ENCODE data around the gene EEA1. TPM values are rescaled to one million over a fixed set of nuclear protein-coding genes. Genes with fewer than 3 reads are reported as not detected.

EEA1 gene
- total RNA-seq, 1 donor from 2014 or later = 41.8 TPM

- Mint-ChIP-seq H3K9me3 (ENCODE audit: low read depth) (no peaks in the 10 kb centered on the region), H3K4me3 (ENCODE audit: unreplicated experiment) (no peak overlapping the region), H3K4me1 (ENCODE audit: low read depth) (peaks cover 24% of the 10 kb centered on the region), H3K27ac (ENCODE audit: unreplicated experiment) (peak overlapping the region; percentile 96), H3K36me3 (ENCODE audit: low read depth) (peaks cover 4% of the 10 kb centered on the region), H3K27me3 (ENCODE audit: low read depth) (no peaks in the 10 kb centered on the region)
- DNase-seq (ENCODE audit: low spot score) = no peak
- no peak for TF ChIP-seq CTCF (IDR thresholded peaks at IDR 0.05)
These were observed 30.3 kb downstream of the EEA1 start for GRCh38 chr12:92898755-92899154.

GRCh38 chr12:92897844-92898243 is 31.3 kb downstream of the EEA1 start:
- DNase-seq (ENCODE audit: low spot score) = no peak
- Mint-ChIP-seq H3K9me3 (ENCODE audit: low read depth) (no peaks in the 10 kb centered on the region), H3K4me3 (ENCODE audit: unreplicated experiment) (no peak overlapping the region), H3K27ac (ENCODE audit: unreplicated experiment) (peak overlapping the region; percentile 36), H3K27me3 (ENCODE audit: low read depth) (no peaks in the 10 kb centered on the region), H3K36me3 (ENCODE audit: low read depth) (peaks cover 4% of the 10 kb centered on the region), H3K4me1 (ENCODE audit: low read depth) (peaks cover 27% of the 10 kb centered on the region)
- no peak for TF ChIP-seq CTCF (IDR thresholded peaks at IDR 0.05)

- Mint-ChIP-seq H3K27me3 (ENCODE audit: low read depth) (no peaks in the 10 kb centered on the region), H3K36me3 (ENCODE audit: low read depth) (peaks cover 17% of the 10 kb centered on the region), H3K27ac (ENCODE audit: unreplicated experiment) (no peak overlapping the region), H3K9me3 (ENCODE audit: low read depth) (no peaks in the 10 kb centered on the region), H3K4me1 (ENCODE audit: low read depth) (peaks cover 15% of the 10 kb centered on the region), H3K4me3 (ENCODE audit: unreplicated experiment) (no peak overlapping the region)
- TF ChIP-seq CTCF (IDR thresholded peaks at IDR 0.05) = no peak
- no peak for DNase-seq (ENCODE audit: low spot score)
These were observed 38.4 kb downstream of the EEA1 start for GRCh38 chr12:92890601-92891106.

- H3K36me3 Mint-ChIP-seq (ENCODE audit: low read depth) = peaks cover 35% of the 10 kb centered on the region
- no peaks in the 10 kb centered on the region for H3K27me3 Mint-ChIP-seq (ENCODE audit: low read depth)
- no peaks in the 10 kb centered on the region for H3K9me3 Mint-ChIP-seq (ENCODE audit: low read depth)
- no peak for TF ChIP-seq CTCF (IDR thresholded peaks at IDR 0.05)
- no peak for DNase-seq (ENCODE audit: low spot score)
- H3K27ac Mint-ChIP-seq (ENCODE audit: unreplicated experiment) = no peak overlapping the region
- no peak overlapping the region for H3K4me3 Mint-ChIP-seq (ENCODE audit: unreplicated experiment)
- peaks cover 4% of the 10 kb centered on the region for H3K4me1 Mint-ChIP-seq (ENCODE audit: low read depth)
These were observed 43.0 kb downstream of the EEA1 start for GRCh38 chr12:92886131-92886530.

- Mint-ChIP-seq H3K27ac (ENCODE audit: unreplicated experiment) (no peak overlapping the region), H3K9me3 (ENCODE audit: low read depth) (peaks cover 3% of the 10 kb centered on the region), H3K36me3 (ENCODE audit: low read depth) (peaks cover 33% of the 10 kb centered on the region), H3K27me3 (ENCODE audit: low read depth) (no peaks in the 10 kb centered on the region), H3K4me1 (ENCODE audit: low read depth) (peaks cover 11% of the 10 kb centered on the region), H3K4me3 (ENCODE audit: unreplicated experiment) (no peak overlapping the region)
- TF ChIP-seq CTCF (IDR thresholded peaks at IDR 0.05) = no peak
- no peak for DNase-seq (ENCODE audit: low spot score)
These were observed 49.3 kb downstream of the EEA1 start for GRCh38 chr12:92879698-92880322.
